Ecto neural progenitor cell (in vitro differentiated cells): ENCODE data around the gene ETV7.

ENCODE experiments used
- DNase-seq: peaks from one replicate; pipeline ENCODE4 v3.0.0-alpha.2; 2018; ENCODE audit warnings: low spot score

The ETV7 gene

DNA sequence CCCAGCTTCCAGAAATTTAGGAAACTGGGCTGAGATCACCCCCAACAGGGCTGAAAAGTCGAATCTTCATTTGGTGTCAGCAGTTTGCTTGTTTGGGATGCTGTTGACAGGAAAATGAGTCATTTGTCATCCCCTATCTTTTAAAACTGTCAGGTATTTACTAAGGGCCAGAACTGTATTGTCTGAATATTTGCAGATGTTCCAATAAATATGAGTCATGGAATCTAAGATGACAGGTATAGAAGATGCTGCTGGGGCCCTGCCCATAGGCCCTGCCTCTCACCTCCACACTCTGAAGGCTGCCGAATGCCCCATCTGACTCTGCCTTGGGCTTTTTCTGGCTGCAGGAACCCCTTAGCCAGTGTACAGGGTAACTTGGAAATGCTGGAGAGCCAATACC is 3.9 kb downstream of the ETV7 start:
- DNase-seq, result no peak

GRCh38 chr6:36382976-36383375 is 4.5 kb downstream of the ETV7 start:
- no peak for DNase-seq

GRCh38 chr6:36381502-36382389 is 5.7 kb downstream of the ETV7 start:
- no peak for DNase-seq

- no peak for DNase-seq
Measured at GRCh38 chr6:36380166-36380565, 7.3 kb downstream of the ETV7 start.

GRCh38 chr6:36378936-36379335 is 8.5 kb downstream of the ETV7 start:
- no peak for DNase-seq

DNA sequence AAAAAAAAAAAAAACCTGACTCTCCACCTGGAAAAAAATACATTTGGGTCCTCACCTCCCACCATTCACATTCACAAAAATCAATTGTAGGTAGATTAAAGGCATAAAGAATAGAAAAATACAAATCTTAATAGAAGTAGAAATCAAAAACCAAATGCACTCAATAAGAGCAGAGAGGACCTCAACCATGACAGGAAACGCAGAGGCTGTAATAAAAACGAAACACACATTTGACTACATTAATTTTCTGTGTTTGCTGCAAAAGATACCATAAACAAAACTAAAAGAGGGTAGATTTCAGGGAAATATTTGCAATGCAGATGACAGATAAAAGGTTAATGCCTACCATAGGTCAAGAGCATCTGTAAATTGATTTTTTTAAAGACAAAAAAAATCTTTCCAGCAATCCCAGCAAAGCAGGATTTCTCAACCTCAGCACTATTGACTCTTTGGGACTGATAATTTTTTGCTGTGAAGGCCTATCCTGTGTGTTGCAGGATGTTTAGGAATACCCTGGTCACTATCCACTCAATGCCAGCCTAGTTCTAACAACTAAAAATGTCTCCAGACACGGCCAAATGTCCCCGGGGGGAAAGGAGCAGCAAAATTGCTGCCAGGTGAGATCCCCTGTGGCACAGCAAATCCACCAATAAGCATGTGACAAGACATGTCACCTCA is 9.1 kb downstream of the ETV7 start:
- DNase-seq, result no peak

DNA sequence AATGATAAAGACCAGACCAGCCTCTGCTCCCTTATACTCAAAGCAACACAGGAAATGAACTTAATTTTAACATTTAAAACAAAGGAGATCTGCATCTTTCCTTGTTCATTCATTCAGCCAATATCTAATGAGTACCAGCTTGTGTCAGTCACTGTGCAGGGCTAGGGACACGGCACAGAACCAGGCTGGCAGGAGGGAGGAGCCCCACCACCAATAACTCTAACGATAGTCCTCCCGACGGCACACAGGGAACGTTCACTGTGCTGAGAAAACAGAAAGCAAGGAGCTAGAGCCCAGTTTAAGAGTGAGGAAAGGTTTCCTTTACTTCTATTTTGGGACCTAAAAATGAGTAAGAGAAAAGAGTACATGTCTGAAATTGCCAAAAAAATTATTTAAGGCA is 9.9 kb downstream of the ETV7 start:
- no peak for DNase-seq

GRCh38 chr6:36376742-36377141 is 10.7 kb downstream of the ETV7 start:
- DNase-seq, result no peak

GRCh38 chr6:36376183-36376582 is 11.3 kb downstream of the ETV7 start:
- DNase-seq, result no peak

DNA sequence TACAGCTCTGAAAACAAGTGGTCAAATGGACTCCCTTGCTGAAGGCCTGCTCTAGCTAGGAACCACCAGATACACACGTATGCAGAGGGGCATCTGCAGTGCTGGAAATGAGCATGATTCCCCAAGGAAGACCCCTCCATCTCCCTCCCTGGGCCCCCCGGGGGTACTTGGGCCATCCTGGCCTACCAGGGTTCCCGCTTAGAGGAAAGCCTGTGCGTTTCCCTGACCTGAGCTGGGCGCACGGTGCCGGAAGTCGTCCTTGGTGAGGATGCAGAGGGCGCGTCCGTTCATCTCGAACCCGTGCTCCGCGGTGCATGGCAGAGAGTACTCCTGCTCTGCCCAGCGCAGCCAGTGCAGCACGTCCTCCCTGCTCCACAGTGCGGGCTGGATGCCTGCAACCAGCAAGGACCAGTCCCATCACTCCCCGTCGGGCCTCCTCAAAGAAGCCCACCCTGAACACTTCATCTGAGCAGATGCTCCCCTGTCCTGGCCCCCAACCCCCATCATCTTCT is 11.8 kb downstream of the ETV7 start:
- no peak for DNase-seq

DNA sequence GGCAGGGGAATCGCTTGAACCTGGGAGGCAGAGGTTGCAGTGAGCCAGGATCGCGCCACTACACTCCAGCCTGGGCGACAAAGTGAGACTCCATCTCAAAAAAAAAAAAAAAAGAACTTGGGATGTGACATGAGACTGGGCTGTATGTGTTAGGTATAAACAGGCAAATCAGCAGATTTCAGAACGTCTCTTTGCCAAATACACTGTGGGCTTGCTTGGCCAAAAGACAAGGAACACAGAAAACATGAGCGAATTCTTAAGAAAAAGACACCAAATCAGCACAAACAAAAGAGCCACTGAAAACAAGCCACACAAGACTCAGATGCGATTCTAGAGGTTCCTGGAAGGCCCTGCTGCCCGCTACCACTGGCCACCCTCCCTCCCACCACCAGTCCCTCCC is 12.5 kb downstream of the ETV7 start:
- no peak for DNase-seq

DNA sequence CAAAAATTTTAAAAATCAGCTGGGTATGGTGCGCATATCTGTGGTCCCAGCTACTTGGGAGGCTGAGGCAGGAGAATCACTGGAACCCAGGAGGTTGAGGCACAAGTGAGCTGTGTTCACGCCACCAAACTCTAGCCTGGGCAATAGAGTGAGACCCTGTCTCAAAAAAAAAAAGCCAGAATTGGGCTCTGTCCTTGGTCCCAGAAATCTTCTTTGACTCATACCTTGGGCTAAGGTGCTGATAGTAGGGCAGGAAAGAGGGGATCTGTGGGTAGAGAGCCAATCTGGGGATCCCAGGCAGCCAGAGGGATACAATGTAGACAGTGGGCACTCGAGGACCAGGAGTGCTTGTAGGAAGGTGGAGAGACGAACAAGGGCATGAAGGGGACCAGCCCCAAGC is 13.3 kb downstream of the ETV7 start:
- no peak for DNase-seq

GRCh38 chr6:36373368-36374019 is 14.0 kb downstream of the ETV7 start:
- DNase-seq, result no peak

GRCh38 chr6:36372088-36372487 is 15.4 kb downstream of the ETV7 start:
- DNase-seq, result no peak

- no peak for DNase-seq
Measured at GRCh38 chr6:36371211-36371610, 16.3 kb downstream of the ETV7 start.

DNA sequence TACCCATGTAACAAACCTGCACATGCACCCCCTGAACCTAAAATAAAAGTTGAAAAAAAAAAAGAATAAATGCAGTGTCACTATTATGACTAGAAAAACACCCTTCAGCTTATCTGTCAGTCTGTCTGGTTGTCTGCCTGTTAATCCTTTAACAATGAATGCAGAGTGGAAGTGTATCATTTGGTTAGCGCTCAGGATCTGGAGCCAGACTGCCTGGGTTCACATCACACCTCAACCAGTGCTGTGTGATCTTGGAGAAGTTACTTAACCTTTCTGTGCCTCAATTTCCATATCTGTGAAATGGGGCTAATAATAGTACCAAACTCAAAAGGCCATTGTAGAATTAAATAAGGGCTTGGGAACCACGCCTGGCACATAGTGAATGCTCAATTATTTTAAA is 16.8 kb downstream of the ETV7 start:
- DNase-seq, result no peak

DNA sequence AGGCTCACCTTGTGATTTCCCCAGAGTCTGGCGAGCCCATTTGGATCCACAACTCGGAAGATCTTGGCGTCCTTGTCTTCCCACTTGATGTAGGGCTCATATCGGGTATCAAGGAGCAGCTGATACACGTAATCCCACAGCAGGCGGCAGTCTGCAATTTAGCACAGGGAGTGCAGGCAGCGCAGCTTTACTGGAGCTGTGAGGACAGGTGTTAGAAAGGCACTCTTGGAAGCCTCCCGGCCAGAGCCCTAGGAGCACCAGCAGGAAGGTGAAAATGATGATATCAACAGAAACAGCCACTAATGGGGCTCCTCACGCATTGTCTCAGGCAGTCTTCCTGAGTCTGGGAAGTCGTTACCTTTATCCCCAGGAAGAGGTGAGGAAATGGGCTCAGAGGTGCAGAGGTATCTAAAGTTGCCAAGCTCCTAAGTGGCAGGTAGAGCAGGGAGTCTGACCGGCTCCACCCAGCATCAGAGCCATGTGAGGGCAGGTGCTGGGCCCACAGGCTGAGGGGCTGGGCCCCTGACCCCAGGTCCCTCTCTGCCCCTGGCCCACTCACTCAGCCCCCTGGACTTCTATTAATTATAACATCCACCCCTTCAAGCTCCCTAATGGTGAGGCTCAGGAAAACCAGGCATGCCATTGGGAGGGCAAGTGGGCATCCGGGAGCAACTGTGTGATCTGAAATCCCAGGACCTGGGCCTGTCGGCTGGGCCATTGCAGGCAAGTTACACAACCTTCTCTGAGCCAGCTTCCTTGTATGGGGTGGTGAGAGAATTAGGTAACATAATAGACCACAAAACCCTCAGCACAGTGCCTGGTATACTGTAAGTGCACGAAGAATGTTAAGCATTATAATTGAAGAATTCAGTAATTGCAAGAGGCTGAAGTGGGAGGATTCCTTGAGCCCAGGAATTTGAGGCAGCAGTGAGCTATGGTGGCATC is 18.3 kb downstream of the ETV7 start:
- no peak for DNase-seq

DNA sequence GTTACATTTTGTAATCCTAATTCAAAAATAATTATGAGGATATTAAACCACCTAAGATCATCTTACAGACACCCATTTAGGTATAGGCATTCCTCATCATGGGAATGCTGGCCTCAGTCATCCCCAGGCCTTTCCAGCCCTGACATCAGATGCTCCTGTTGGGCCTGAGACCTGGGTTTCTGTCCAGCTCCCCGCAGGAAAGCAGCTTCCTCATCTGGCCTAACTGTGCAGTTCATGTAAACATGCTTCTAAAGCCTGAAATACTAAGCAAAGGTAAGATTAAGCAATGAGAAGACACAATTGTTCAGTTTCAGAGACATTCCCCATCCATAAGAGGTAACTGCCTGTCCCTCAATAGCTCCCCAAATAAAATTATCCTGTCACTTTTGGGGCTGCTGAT is 19.0 kb downstream of the ETV7 start:
- DNase-seq, result no peak

GRCh38 chr6:36367743-36368142 is 19.7 kb downstream of the ETV7 start:
- no peak for DNase-seq

GRCh38 chr6:36364669-36365479 is 22.6 kb downstream of the ETV7 start:
- DNase-seq, result no peak
